Measurements from ENCODE around the gene SLC25A47.

The SLC25A47 gene

DNA sequence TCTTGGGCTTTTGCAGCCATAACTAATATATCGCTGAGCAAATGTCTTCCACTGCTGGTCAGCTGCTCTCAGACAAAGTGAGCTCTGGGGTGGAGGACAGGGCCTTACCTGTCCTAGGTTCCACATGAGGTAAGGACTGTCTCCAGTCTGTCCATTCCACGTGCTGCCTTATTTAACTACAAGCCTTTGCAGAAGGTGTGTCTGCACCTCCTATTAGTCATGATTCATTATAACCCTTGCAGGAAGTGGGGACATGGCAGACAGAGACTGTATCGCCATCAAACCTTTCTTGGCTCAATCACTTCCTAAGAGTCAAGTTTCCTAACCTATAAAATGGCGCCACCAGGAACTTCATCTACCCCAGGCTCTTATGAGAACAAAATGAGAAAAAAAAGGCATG, 46.9 kb downstream of the SLC25A47 start:
- H3K4me3 ChIP-seq (ENCODE audit: low read depth, low read length) = no peak overlapping the region
- in situ Hi-C loops (cut with HindIII; ENCODE audit: low sequenced_read_pairs) = no loop called here
- no peak for DNase-seq (ENCODE audit: low read depth, low spot score)
- TF ChIP-seq CTCF (IDR thresholded peaks at IDR 0.05; ENCODE audit: low read depth, low read length) = no peak

GRCh38 chr14:100371773-100372172, 48.6 kb downstream of the SLC25A47 start:
- no peak overlapping the region for H3K4me3 ChIP-seq (ENCODE audit: low read depth, low read length)
- TF ChIP-seq CTCF (IDR thresholded peaks at IDR 0.05; ENCODE audit: low read depth, low read length) = no peak
- no peak for DNase-seq (ENCODE audit: low read depth, low spot score)
- in situ Hi-C loops (cut with HindIII; ENCODE audit: low sequenced_read_pairs) = no loop called here

- DNase-seq (ENCODE audit: low read depth, low spot score) = no peak
- no peak overlapping the region for H3K4me3 ChIP-seq (ENCODE audit: low read depth, low read length)
- TF ChIP-seq CTCF (IDR thresholded peaks at IDR 0.05; ENCODE audit: low read depth, low read length) = no peak
- in situ Hi-C loops (cut with HindIII; ENCODE audit: low sequenced_read_pairs) = no loop called here
Measured at GRCh38 chr14:100372357-100373048, 49.4 kb downstream of the SLC25A47 start.

GRCh38 chr14:100374270-100374669, 51.1 kb downstream of the SLC25A47 start:
- DNase-seq (ENCODE audit: low read depth, low spot score) = no peak
- H3K4me3 ChIP-seq (ENCODE audit: low read depth, low read length) = peak overlapping the region; percentile 97
- no peak for TF ChIP-seq CTCF (IDR thresholded peaks at IDR 0.05; ENCODE audit: low read depth, low read length)
- in situ Hi-C loops (cut with HindIII; ENCODE audit: low sequenced_read_pairs) = no loop called here

DNA sequence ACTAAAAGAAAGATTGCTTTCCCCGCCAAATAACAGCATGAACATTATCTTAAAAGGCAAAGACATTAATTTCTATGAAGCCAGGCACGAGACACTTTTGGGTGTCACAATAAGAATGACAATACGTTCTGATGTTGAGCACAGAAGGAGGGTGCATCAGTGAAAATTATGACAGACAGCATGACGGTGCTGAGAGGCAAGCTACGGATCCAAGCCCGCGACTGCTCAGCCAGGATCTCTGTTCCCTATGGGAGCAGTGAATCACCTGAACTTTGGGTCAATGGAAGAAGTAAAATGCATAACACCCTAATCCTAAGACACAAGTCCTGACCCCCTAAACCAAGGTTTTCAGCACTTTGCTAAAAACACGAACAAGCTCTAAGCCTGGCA, 51.7 kb downstream of the SLC25A47 start:
- in situ Hi-C loops (cut with HindIII; ENCODE audit: low sequenced_read_pairs) = no loop called here
- no peak for TF ChIP-seq CTCF (IDR thresholded peaks at IDR 0.05; ENCODE audit: low read depth, low read length)
- DNase-seq (ENCODE audit: low read depth, low spot score) = peak; percentile 12
- H3K4me3 ChIP-seq (ENCODE audit: low read depth, low read length) = peak overlapping the region; percentile 97

- H3K4me3 ChIP-seq (ENCODE audit: low read depth, low read length) = peak overlapping the region; percentile 97
- no peak for TF ChIP-seq CTCF (IDR thresholded peaks at IDR 0.05; ENCODE audit: low read depth, low read length)
- in situ Hi-C loops (cut with HindIII; ENCODE audit: low sequenced_read_pairs) = no loop called here
- peak; percentile 96 for DNase-seq (ENCODE audit: low read depth, low spot score)
Measured at GRCh38 chr14:100375266-100375962, 52.3 kb downstream of the SLC25A47 start.
